Fibroblast of the aortic adventitia (primary cell): Measurements from ENCODE around the gene PCDHGA6. TPM values are rescaled to one million over a fixed set of nuclear protein-coding genes. Genes with fewer than 3 reads are reported as not detected.
A peak's percentile ranks its signal among the peaks of the same experiment; 100 is the strongest.
"Not testable (repeated sequence)": the region's sequence is repeated elsewhere in the genome, so short reads cannot be mapped to it uniquely, and the experiment has no call there.

Source experiments
- DNase-seq: peaks from one replicate; pipeline ENCODE4 v3.0.0-alpha.2; 2010; ENCODE audit warnings: low read depth
- H3K4me3 ChIP-seq: 2 replicates; pipeline ENCODE4 v1.5.1; 2011; ENCODE audit warnings: low read depth, mild to moderate bottlenecking, control low read depth, low read length, moderate library complexity
- total RNA-seq: library from RNA; depleted of rRNA; stranded (reverse); fragments of >200 nt; gene quantifications from 2 replicates; pipeline ENCODE4 v1.2.3, GENCODE V29; 2012; ENCODE audit warnings: low replicate concordance
- TF ChIP-seq, protein P1 (sequence below): IDR thresholded peaks from 2 replicates; pipeline ENCODE4 v1.5.1; 2011; ENCODE audit warnings: mild to moderate bottlenecking, low read length, control low read depth, inconsistent platforms; ENCODE audit not compliant: insufficient read depth

PCDHGA6 gene
- total RNA-seq, 1 donor = 7.4 TPM

DNA sequence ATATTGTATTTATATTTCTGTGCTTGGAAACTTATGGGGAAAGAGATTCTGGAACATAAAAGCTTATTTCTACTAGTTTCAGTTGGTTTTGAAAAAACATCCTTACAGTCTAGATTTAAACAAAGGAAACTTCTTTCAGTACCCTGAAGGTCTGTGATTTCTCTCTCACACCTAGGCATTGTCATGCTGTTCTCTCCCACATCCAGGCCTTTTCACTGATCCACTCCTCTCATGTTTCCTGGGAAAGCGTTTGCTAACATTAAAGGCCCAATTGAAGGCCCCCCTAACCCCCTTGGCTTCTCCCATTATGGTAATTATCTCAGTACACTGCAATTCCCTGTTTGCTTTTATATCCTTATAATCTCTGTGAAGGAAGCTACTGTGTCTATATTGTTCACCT, 30.9 kb upstream of the PCDHGA6 start:
- TF ChIP-seq, protein P1, sequence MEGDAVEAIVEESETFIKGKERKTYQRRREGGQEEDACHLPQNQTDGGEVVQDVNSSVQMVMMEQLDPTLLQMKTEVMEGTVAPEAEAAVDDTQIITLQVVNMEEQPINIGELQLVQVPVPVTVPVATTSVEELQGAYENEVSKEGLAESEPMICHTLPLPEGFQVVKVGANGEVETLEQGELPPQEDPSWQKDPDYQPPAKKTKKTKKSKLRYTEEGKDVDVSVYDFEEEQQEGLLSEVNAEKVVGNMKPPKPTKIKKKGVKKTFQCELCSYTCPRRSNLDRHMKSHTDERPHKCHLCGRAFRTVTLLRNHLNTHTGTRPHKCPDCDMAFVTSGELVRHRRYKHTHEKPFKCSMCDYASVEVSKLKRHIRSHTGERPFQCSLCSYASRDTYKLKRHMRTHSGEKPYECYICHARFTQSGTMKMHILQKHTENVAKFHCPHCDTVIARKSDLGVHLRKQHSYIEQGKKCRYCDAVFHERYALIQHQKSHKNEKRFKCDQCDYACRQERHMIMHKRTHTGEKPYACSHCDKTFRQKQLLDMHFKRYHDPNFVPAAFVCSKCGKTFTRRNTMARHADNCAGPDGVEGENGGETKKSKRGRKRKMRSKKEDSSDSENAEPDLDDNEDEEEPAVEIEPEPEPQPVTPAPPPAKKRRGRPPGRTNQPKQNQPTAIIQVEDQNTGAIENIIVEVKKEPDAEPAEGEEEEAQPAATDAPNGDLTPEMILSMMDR = no peak
- H3K4me3 ChIP-seq = no peak overlapping the region
- no peak for DNase-seq

GRCh38 chr5:141343242-141343952, 30.3 kb upstream of the PCDHGA6 start, which contains the start of gene PCDHGA3:
Gene PCDHGA3, plus strand, starts transcription at chr5:141343829. Its CDS starts 205 bp downstream, at chr5:141344034.
- DNase-seq = peak; percentile 72
- TF ChIP-seq, protein P1 = peak; percentile 56
- H3K4me3 ChIP-seq = peak within 1 kb of the TSS; percentile 57

DNA sequence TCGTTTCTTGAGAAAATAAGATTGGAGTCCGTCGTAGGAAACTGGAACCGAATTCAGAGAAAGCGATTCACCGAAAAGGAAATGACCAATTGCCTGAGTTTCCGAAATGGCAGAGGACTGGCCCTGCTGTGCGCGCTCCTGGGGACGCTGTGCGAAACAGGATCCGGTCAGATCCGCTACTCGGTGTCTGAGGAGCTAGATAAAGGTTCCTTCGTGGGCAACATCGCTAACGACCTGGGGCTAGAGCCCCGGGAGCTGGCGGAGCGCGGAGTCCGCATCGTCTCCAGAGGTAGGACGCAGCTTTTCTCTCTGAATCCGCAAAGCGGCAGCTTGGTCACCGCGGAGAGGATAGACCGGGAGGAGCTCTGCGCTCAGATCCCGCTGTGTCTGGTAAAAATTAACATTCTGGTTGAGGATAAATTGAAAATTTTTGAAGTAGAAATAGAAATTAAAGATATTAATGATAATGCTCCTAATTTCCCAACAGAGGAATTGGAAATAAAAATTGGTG, 29.7 kb upstream of the PCDHGA6 start:
- DNase-seq = no peak
- H3K4me3 ChIP-seq = peak overlapping the region; percentile 57
- TF ChIP-seq, protein P1 = no peak

- no peak for DNase-seq
- TF ChIP-seq, protein P1 = no peak
- no peak overlapping the region for H3K4me3 ChIP-seq
Measured at GRCh38 chr5:141345327-141345726, 28.4 kb upstream of the PCDHGA6 start.

DNA sequence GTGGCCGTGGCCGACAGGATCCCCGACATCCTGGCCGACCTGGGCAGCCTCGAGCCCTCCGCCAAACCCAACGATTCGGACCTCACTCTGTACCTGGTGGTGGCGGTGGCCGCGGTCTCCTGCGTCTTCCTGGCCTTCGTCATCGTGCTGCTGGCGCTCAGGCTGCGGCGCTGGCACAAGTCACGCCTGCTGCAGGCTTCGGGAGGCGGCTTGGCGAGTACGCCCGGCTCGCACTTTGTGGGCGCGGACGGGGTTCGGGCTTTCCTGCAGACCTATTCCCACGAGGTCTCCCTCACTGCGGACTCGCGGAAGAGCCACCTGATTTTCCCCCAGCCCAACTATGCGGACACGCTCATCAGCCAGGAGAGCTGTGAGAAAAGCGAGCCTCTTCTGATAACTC, 27.7 kb upstream of the PCDHGA6 start:
- H3K4me3 ChIP-seq = not testable (repeated sequence)

GRCh38 chr5:141349917-141350619, 23.6 kb upstream of the PCDHGA6 start, which contains the start of gene PCDHGB1:
Gene PCDHGB1, plus strand, starts transcription at chr5:141350099. Its CDS starts 162 bp downstream, at chr5:141350261.
- TF ChIP-seq, protein P1 = peak; percentile 69
- H3K4me3 ChIP-seq = peak within 1 kb of the TSS; percentile 58
- DNase-seq = peak; percentile 67

More for the DNA sequence above, 27.7 kb upstream of the PCDHGA6 start:
- not testable (repeated sequence) for DNase-seq

DNA sequence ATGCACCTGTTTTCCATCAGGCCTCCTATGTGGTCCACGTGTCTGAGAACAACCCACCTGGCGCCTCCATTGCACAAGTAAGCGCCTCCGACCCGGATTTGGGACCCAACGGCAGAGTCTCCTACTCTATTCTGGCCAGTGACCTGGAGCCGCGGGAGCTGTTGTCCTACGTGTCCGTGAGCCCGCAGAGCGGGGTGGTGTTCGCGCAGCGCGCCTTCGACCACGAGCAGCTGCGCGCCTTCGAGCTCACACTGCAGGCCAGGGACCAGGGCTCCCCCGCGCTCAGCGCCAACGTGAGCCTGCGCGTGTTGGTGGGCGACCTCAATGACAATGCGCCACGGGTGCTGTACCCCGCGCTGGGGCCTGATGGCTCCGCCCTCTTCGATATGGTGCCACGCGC, 22.1 kb upstream of the PCDHGA6 start:
- TF ChIP-seq, protein P1 = no peak
- DNase-seq = no peak
- no peak overlapping the region for H3K4me3 ChIP-seq
